Stimulated activated CD8-positive, alpha-beta memory T cell treated with anti-CD3 and anti-CD28 coated beads, Interleukin-7, amount 100 ng/mL, for 1 hour (primary cell): ENCODE measurements around the gene VAPB.
"Not testable (repeated sequence)": the region's sequence is repeated elsewhere in the genome, so short reads cannot be mapped to it uniquely, and the experiment has no call there.

ENCODE experiments used
- DNase-seq, 2 donors: peaks; one replicate each; pipeline ENCODE4 v3.0.0-alpha.2; 2020; ENCODE audit warnings: low read depth in 2 of 2

The VAPB gene, protein sequence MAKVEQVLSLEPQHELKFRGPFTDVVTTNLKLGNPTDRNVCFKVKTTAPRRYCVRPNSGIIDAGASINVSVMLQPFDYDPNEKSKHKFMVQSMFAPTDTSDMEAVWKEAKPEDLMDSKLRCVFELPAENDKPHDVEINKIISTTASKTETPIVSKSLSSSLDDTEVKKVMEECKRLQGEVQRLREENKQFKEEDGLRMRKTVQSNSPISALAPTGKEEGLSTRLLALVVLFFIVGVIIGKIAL

DNA sequence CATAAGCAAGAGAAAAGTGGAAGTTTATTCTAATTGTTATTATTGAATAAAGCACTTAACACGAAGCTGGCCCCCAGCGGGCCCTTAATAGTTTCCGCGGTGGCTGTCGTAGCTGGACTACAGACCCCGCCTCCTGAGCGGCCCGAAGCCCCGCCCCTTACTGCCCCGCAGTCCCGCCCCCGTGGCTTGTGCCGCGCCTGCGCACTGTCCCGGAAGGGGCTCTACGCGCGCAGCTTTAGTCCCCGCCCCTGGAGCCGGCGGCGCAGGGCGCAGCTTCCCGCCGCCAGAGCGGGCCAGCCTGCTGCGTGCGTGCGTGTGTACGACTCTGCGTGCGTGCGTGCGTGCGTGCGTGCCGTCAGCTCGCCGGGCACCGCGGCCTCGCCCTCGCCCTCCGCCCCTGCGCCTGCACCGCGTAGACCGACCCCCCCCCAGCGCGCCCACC, at the start of gene VAPB:
Gene VAPB (plus strand): TSS at position 348 of the 442 bp plus-strand sequence. CDS start 231 bp downstream, outside the sequence.
- DNase-seq: peak; percentile 97 to 98

DNA sequence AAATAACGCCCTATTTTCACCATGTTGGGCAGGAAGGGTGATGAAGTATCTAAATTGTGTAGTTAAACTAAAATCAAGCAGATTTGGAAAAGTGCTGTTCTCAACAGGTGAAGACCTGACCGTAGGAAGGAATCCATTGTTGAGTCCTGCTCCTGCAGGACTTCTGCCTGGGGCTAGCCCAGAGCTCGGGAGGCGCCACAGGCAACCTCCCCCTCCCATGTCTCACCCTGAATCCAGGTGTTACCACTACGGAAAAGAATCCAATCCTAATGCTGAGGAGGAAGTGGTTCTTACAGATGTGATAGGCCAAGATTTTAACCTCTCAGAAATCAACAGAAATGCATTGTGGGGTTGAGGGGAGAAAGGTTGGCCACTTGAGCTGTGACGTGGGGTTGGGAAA, 49.3 kb upstream of the VAPB start:
- no peak for DNase-seq

DNA sequence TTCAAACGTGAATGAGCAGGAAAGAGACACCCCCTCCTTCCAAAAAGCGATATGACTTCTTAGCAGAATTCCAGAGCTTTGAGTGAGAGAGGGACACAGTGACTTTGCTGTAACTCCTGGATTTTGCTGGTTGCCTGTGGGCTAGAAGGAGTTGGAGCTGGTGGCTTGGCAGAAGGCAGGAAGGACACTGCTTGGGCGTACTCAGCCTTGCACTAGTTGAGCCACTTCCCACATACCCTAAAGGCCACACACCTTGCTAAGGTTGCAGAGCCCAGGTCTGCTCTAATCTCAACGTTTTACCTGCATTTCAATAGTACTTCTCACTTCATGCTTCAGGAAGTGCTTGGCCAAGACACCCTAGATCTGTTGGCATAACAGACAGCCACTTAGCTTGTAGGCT, 48.9 kb upstream of the VAPB start:
- DNase-seq: no peak

DNA sequence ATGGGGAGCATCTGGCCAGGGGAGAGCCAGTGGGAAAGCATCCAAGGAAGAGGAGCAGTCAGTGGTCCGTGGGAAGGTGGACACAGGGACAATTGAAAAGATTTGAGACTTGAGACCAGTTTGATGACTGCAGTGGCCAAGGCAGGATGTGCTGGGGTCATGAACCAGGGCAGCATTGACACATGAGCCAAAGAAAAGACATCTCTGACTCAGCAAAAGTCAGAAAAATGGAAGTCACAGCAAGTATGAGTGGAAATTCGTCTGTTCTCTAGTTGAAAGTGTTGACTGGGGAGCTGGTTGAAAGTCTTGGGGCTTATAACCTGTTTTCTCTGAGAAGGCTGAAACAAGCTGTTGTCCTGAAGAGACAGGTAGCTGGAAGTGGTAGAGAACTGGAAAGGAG, 48.2 kb upstream of the VAPB start:
- DNase-seq: no peak

DNA sequence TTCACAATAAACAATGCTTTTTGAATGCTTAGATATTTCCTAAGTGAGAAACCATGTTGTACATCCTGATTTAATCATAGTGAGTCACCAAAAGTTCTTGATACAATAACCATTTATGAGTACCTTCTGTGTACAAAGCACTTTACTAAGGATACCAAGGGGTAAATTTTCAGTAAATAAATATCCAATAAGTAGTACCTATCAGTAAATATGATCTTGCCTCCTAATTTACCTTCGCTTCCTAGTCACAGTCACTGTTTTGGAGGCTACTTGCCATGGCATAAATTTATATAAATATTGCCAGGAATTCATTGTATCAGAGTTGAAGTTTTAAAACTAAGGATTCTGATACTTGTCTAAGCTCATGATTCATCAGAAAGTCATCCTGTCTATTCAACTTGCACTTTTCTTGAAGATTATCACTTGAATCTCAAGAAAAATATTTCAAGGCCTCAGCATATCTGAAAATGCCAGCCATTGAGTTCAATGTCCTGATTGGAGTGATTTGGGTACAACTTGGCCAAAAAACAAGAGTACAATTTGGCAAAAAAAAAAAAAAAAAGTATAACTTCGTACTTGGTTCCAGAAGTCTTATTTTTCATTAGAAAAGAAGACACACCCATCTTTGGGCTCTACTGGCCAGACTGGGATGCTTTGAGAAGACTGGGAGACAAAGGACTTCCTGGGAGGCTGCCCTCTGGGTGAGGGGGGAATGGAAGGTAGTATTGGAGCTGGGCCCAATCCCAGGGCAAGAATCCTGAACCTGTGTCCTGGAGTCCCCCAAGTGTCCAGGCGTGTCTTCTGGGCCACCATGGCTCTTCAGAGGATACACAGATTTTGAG, 46.7 kb upstream of the VAPB start:
- DNase-seq: no peak

- no peak for DNase-seq
These were observed 44.3 kb upstream of the VAPB start for GRCh38 chr20:58344741-58345140.

DNA sequence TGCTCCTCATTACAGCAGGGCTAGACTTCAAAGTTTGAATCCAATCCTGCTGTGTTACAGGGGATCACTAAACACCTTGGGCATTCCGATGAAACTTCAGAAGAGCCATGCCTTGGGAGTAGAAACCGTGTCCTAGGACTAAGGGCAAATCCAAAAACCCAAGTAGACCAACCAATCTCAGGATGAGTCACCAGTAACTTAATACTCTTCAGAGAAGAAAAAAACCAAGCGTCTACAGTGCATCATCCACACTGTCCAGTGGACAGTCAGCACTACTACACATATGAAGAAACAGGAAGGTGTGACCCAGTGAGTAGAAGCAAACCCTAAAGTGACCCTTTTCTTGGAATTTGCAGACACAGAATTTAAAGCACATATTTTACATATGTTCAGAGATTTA, 39.5 kb upstream of the VAPB start:
- DNase-seq: no peak

- no peak for DNase-seq
These were observed 36.6 kb upstream of the VAPB start for GRCh38 chr20:58352468-58352867.

- no peak for DNase-seq
These were observed 29.6 kb upstream of the VAPB start for GRCh38 chr20:58359441-58359840.

DNA sequence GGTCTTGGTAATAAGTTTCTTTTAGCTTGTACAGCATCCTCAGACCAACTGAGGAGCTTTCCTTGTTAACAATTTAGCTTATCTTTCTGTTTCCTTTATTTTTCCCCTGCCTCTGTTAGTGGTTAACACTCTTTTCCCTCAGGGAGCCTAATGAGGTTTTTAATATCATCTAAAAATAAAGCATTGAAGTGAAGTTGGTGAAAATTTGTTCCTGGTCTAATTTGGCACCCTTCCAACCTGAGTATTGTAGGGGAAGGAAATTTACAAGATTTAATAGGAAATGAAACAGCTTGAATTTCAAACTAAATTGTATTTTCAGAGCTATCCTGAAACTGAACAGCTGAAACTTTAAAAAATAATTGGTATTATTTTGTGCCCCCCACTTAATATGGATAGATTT, 28.1 kb upstream of the VAPB start:
- no peak for DNase-seq

GRCh38 chr20:58361481-58362205, 27.4 kb upstream of the VAPB start:
- DNase-seq: no peak

DNA sequence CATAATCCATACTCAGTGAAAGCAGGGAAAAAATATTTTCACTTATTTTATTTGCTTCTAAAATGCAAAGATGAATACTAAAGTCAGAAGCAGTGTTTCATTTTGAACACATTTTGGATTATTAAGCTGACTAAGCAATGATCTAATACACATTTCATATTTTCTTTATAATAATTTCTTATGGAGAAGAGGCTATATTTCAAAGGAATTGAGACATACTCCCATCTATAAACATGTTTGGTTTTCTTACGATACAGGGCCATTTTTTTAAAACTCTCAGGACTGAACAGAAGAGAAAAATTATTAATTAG, 26.9 kb upstream of the VAPB start:
- DNase-seq: no peak

DNA sequence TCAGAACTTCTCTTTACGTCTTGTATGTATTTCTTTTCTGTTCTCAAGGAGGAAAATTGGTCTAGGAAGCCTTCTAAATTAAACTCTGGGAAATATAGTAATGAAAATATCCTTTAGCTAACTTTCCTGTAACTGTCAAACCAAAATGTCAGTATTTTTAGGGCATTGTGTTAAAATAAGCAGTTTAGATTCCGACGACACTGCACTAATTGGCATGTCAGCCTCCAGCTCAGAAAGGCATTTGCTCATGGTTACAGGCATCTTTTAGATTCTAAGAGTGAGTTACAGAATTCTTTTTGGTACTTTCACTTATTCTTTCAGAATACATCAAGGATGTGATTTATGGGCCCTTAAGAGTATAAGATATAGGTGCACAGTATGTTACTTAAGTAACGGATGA, 26.1 kb upstream of the VAPB start:
- DNase-seq: no peak

DNA sequence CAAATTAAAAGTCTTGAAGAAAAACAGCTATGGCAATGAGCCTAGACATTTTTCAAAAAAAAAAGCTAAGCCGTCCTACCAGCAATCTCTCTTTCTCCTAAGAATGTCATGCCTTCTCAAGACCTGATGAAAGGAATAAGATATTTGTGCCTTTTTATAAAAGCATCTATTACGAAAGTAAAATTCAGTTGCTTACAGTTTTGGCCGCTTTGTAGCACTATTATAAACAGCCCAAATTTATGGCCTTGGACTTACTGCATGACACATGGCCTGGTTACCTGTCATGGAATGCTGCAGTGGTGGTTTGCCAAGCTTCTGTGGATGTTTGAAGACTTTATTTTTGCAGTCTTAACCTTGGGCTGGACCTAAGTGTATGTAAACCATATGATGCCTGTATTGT, 22.2 kb upstream of the VAPB start:
- no peak for DNase-seq

DNA sequence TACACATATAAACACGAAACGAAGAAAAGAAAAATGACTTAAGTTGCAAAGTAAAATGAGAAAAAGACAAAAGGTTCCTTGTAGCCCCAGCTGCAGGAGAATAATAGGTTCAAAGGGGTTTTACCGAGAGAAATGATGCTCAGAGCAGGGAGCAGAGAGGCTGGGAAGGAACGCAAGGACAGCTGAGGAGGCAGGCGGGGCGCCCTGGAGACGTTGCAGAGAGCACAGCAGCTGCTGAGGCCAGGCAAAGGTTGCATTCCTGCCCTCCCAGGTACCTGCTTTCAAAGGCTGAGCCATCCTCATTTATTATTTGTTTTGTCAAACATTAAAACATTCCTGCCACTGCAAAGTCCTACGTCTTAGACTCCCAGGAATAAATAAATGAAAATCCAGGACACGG, 16.2 kb upstream of the VAPB start:
- DNase-seq: no peak

GRCh38 chr20:58373296-58373695, 15.7 kb upstream of the VAPB start:
- DNase-seq: not testable (repeated sequence)

DNA sequence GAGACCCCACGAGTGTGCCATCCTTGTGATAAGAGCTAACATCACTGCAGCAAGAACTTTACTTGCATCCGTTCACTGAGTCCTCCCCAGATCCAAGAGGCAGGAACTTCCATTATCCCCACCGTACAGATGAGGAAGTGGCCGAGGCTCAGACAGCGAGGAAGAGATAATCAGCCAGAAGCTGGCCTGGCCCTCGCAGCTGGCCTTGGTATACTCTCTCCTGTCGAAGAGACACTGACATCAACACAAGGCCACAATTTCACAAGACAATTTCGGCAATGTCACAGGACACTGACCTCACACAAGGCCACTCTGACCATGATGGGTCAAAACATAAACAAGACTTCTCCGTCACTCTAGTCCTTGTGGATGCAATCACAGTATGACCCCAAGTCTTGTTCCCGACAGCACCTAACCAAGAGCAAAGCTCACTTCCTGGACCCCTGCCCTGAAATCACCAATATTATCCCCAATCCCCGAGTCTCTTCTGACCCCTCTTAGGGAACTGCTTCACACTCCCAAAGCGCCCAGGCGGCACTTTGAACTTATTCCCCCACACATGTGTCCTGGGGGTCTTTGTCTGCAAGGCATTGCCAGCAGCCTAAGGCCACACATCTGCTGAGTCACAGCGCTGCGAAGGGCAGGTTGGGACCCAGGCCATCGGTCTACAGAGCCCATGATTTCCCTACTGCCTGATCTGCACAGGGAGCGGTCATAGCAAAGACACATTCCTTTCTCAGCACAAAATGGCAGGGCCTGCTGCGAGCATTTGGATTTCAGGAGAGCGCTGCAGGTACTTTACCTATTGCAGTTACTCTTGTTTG, 14.8 kb upstream of the VAPB start:
- no peak for DNase-seq

DNA sequence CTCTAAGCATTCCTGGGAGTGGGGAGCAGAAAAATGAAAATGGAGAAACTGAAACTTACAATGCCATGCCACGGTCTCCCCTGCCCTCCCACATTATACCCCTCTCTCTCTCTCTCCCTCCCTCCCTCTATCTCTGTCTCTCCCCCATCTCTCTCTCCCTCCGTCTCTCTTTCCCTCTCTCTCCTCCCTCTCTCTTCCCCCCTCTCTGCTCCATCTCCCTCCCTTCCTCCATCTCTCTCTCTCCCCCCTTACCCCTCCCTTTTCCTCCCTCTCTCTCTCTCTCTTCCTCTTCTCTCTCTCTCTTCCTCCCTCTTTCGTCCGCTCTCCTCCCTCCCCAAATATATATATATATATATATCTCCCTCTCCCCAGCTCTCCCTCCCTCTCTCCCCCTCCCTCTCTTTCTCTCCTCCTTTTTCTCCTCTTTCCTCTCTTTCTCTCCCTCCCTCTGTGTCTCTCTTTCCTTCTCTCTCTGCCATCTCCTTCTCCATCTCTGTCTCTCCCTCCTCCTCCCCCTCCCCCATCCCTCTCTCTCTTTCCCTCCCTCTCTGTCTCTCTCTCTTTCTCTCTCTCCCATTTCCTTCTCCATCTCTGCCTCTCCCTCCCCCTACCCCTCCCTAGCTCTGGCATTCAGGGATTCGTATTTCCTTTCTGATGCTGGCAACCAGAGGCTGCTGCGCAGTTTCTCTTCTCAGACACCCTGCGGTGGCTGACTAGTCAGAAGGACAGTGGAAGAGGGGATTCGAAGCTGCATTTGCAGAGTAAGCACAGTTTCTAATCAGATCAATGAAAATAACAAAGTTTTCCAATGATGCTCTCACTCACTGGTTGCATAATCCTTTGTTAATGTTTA, 13.9 kb upstream of the VAPB start:
- no peak for DNase-seq

DNA sequence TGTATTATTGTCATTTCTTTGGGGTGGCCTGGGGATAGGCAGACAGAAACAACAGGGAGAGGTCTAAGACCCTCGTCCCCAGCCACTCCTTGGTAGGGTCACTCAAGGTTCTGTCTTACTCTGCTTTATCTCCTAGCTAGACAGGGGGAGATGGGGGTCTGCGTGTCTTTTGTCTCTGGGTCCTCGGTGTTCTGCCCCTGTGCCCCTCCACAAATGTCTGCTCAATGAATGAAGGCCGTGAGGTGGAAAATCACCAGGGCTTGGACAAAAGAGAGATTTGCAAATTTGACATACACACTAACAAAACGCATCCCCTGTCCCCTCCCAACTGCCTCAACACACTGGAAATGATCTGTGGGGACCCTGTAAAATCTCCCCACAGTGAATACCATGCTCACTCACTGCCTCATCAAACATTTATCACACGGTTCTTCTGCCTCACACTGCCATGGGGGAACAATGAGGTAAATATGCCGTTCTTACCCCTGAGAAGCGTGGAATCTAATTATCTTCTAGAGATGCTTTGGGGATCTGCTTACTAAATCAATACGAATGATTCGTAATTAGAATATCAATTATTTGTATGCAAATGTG, 13.2 kb upstream of the VAPB start:
- DNase-seq: no peak

DNA sequence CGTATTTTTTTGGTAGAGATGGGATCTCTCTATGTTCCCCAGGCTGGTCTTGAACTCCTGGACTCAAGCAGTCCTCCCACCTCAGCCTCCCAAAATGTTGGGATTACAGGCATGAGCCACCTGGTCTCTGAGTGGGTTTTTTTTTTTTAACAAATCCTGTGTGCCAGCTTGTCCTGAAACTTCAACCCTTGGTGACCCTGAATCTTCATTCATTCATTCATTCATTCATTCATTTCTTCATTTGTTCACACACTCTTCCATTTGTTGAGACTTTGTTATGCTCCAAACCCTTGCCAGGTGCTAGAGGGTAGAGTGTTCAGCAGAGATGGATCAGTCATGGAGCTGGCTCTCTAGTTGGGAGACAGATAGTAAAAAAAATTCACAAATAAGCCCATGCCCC, 12.0 kb upstream of the VAPB start:
- DNase-seq: no peak
